Endothelial cell of umbilical vein (primary cell): ENCODE measurements around the gene ZNF548. TPM values are rescaled to one million over a fixed set of nuclear protein-coding genes. Genes with fewer than 3 reads are reported as not detected.

Experiments
- BruUV-seq: library from RNA; stranded (reverse); fragments of 400-500 nt; replicated peaks from 2 replicates; lab custom pipeline; 2021; lab: Mats Ljungman, UMichigan
- CTCF ChIA-PET: fragments of 300-600, 350-600 bp; sonication (Branson Sonifier 250); formaldehyde crosslinking; loops from one replicate; lab custom pipeline; 2021; ENCODE audit warnings: antibody characterized with exemption, inconsistent platforms; lab: Charles Lee
- POLR2A ChIA-PET: fragments of 300-600, 350-600 bp; sonication (Branson Sonifier 250); formaldehyde crosslinking; loops from one replicate; lab custom pipeline; 2021; ENCODE audit warnings: antibody characterized with exemption, inconsistent platforms; lab: Charles Lee
- DNase-seq: peaks from one replicate; pipeline ENCODE4 v3.0.0-alpha.2; 2011; ENCODE audit warnings: low read depth, low spot score
- FAIRE-seq: peaks from 2 replicates; lab custom pipeline; 2011; peaks lifted over from hg19 to GRCh38; lab: Jason Lieb, UNC
- H2AFZ ChIP-seq: 2 replicates; pipeline ENCODE4 v1.6.0; 2012; ENCODE audit warnings: low read depth, low read length, control low read depth, inconsistent platforms
- H3K27ac ChIP-seq: 2 replicates; pipeline ENCODE4 v1.5.1; 2011; ENCODE audit warnings: low read depth, mild to moderate bottlenecking, control low read depth, low read length, moderate library complexity; ENCODE audit not compliant: insufficient read depth
- H3K27me3 ChIP-seq, 2 experiments: 2 replicates each; pipeline versions ENCODE4 v1.6.0 to v1.6.1; 2011; ENCODE audit warnings: low read length in 2 of 2, mixed read lengths in 1 of 2; ENCODE audit not compliant: control insufficient read depth in 2 of 2, insufficient read depth in 2 of 2
- H3K36me3 ChIP-seq, 2 experiments: 2 replicates in 1 of 2; 3 replicates in 1 of 2; pipeline ENCODE4 v1.5.1; 2011; ENCODE audit warnings: low read length in 2 of 2, mild to moderate bottlenecking in 1 of 2, moderate library complexity in 1 of 2; ENCODE audit not compliant: control insufficient read depth in 2 of 2, insufficient read depth in 2 of 2; ENCODE audit errors: extremely low read depth in 1 of 2
- H3K4me1 ChIP-seq: 3 replicates; pipeline ENCODE4 v1.5.1; 2011; ENCODE audit warnings: mild to moderate bottlenecking, low read length; ENCODE audit not compliant: control insufficient read depth, insufficient read depth; ENCODE audit errors: extremely low read depth
- H3K4me2 ChIP-seq: 2 replicates; pipeline ENCODE4 v1.6.1; 2011; ENCODE audit warnings: low read length, control low read depth, mixed read lengths; ENCODE audit not compliant: insufficient read depth
- H3K4me3 ChIP-seq, 3 experiments: fragments of 200-600 bp in 1 of 3; sonication (generic), shearing (Covaris generic) in 1 of 3; replicated peaks in 1 of 3; 2 replicates each; pipeline ENCODE4 v1.5.1; 2011 to 2016; ENCODE audit warnings: control low read depth in 3 of 3, low read length in 3 of 3, mild to moderate bottlenecking in 2 of 3, inconsistent platforms in 1 of 3, low read depth in 1 of 3, moderate library complexity in 1 of 3; ENCODE audit not compliant: insufficient read depth in 1 of 3
- H3K79me2 ChIP-seq: 2 replicates; pipeline ENCODE4 v1.6.0; 2012; ENCODE audit warnings: low read length, inconsistent platforms; ENCODE audit not compliant: control insufficient read depth, insufficient read depth
- H3K9ac ChIP-seq: replicated peaks from 2 replicates; pipeline ENCODE3; 2011; ENCODE audit warnings: low read length, control low read depth; ENCODE audit not compliant: insufficient read depth; ENCODE audit errors: extremely low read depth
- H3K9me1 ChIP-seq: replicated peaks from 3 replicates; pipeline ENCODE4 v1.6.0; 2011; ENCODE audit warnings: mild to moderate bottlenecking, low read length; ENCODE audit not compliant: control insufficient read depth, insufficient read depth; ENCODE audit errors: extremely low read depth
- H3K9me3 ChIP-seq: replicated peaks from 2 replicates; pipeline ENCODE4 v1.5.1; 2012; ENCODE audit warnings: low read length, inconsistent platforms; ENCODE audit not compliant: control insufficient read depth, insufficient read depth
- H4K20me1 ChIP-seq: replicated peaks from 2 replicates; pipeline ENCODE3; 2011; ENCODE audit warnings: mild to moderate bottlenecking, low read length; ENCODE audit not compliant: control insufficient read depth, insufficient read depth; ENCODE audit errors: extremely low read depth
- EZH2 ChIP-seq: IDR thresholded peaks from 2 replicates; pipeline ENCODE4 v1.6.1; 2012; ENCODE audit warnings: borderline replicate concordance, low read depth, mild to moderate bottlenecking, moderate library complexity, low read length, inconsistent platforms; ENCODE audit not compliant: severe bottlenecking
- FOS ChIP-seq: IDR thresholded peaks from 2 replicates; pipeline ENCODE4 v1.6.1; 2011; ENCODE audit warnings: mild to moderate bottlenecking, low read length, moderate library complexity, borderline replicate concordance; ENCODE audit not compliant: insufficient read depth
- GATA2 ChIP-seq: IDR thresholded peaks from 2 replicates; pipeline ENCODE4 v1.7.0; 2011; ENCODE audit warnings: low read depth, mild to moderate bottlenecking, moderate library complexity, mixed read lengths, low read length; ENCODE audit not compliant: insufficient read length, insufficient read depth
- JUN ChIP-seq: IDR thresholded peaks from 2 replicates; pipeline ENCODE4 v1.6.1; 2011; ENCODE audit warnings: borderline replicate concordance, low read depth; ENCODE audit not compliant: insufficient read length, insufficient read depth
- MYC ChIP-seq: IDR thresholded peaks from one replicate; pipeline ENCODE4 v1.6.1; 2011; ENCODE audit warnings: mild to moderate bottlenecking, low read depth, low read length
- POLR2A ChIP-seq: IDR thresholded peaks from 2 replicates; pipeline ENCODE4 v1.6.1; 2012; ENCODE audit warnings: low read depth, mild to moderate bottlenecking, control low read depth, low read length
- POLR2AphosphoS5 ChIP-seq: IDR thresholded peaks from 2 replicates; pipeline ENCODE4 v1.6.1; 2012; ENCODE audit warnings: low read depth, mild to moderate bottlenecking, control low read depth, low read length, moderate library complexity; ENCODE audit not compliant: insufficient read depth
- dilution Hi-C: fragments of 300-500 bp; cut with MboI; formaldehyde crosslinking; loops from one replicate; pipeline ENCODE4 v1.15.0; 2019; ENCODE audit warnings: low sequenced_read_pairs; ENCODE audit not compliant: extremely low pct_ligation_motif_present
- intact Hi-C: fragments of 100-400 bp; cut with micrococcal nuclease; formaldehyde crosslinking; loops from one replicate; pipeline ENCODE4 v1.10.0; 2022
- polyA plus RNA-seq, 4 experiments: library from polyadenylated mRNA; depleted of rRNA in 3 of 4; stranded (reverse) in 3 of 4; unstranded in 1 of 4; fragments of >200 nt; gene quantifications; 2 replicates each; pipeline versions ENCODE4 v1.2.1 to v1.2.3, GENCODE V29; 2011 to 2012; ENCODE audit warnings: missing spikeins in 1 of 4
- total RNA-seq: library from RNA; stranded (reverse); gene quantifications from 2 replicates; pipeline ENCODE4 v1.2.3, GENCODE V29; 2021
- TF ChIP-seq, protein P1 (sequence below): IDR thresholded peaks from 2 replicates; pipeline ENCODE4 v1.6.1; 2011; ENCODE audit not compliant: insufficient read depth, insufficient read length
- TF ChIP-seq, protein P2 (sequence below), 2 donors: IDR thresholded peaks; 1 replicate in 1 of 2; 2 replicates in 1 of 2; pipeline ENCODE4 v1.5.1; 2011; ENCODE audit warnings: low read length in 2 of 2, mild to moderate bottlenecking in 2 of 2, moderate library complexity in 2 of 2, control low read depth in 1 of 2, inconsistent platforms in 1 of 2, low read depth in 1 of 2; ENCODE audit not compliant: insufficient read depth in 1 of 2; ENCODE audit errors: extremely low read depth in 1 of 2

The ZNF548 gene
- total and polyA plus RNA-seq, 2 donors (not counting 3 experiments of a cell fraction or from before 2014, with no cell fraction given), result 7.7 to 8.8 TPM

DNA sequence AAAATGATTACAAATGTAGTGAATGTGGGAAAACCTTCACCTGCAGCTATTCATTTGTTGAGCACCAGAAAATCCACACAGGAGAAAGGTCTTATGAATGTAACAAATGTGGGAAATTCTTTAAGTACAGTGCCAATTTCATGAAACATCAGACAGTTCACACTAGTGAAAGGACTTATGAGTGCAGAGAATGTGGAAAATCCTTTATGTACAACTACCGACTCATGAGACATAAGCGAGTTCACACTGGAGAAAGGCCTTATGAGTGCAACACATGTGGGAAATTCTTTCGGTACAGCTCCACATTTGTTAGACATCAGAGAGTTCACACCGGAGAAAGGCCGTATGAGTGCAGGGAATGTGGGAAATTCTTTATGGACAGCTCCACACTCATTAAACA is 9.2 kb downstream of the ZNF548 start:
- H3K36me3 ChIP-seq, result peaks cover 3 to 24% of the 10 kb centered on the region in 2 experiments
- BruUV-seq, result no TSS peak
- H3K4me2 ChIP-seq, result no peak overlapping the region
- no peaks in the 10 kb centered on the region for H3K27me3 ChIP-seq
- no peak overlapping the region for H3K27ac ChIP-seq
- H3K79me2 ChIP-seq, result no peaks in the 10 kb centered on the region
- no peak overlapping the region for H3K4me3 ChIP-seq
- intact Hi-C loops, result no loop called here
- POLR2A ChIA-PET, result no interaction called here
- no peaks in the 10 kb centered on the region for H3K4me1 ChIP-seq
- H3K9ac ChIP-seq, result no peak overlapping the region
- CTCF ChIA-PET, result no interaction called here
- dilution Hi-C loops, result no loop called here
- DNase-seq, result no peak
- H3K9me3 ChIP-seq, result peaks cover 7% of the 10 kb centered on the region
- FAIRE-seq, result no peak
- H4K20me1 ChIP-seq, result no peaks in the 10 kb centered on the region
- H2AFZ ChIP-seq, result no peak overlapping the region
- H3K9me1 ChIP-seq, result no peaks in the 10 kb centered on the region
- no peak for TF ChIP-seq POLR2AphosphoS5
- no peak for TF ChIP-seq MYC
- no peak for TF ChIP-seq JUN
- TF ChIP-seq, protein P1, sequence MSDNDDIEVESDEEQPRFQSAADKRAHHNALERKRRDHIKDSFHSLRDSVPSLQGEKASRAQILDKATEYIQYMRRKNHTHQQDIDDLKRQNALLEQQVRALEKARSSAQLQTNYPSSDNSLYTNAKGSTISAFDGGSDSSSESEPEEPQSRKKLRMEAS, result no peak
- TF ChIP-seq POLR2A, result no peak
- no peak for TF ChIP-seq GATA2
- TF ChIP-seq, protein P2, sequence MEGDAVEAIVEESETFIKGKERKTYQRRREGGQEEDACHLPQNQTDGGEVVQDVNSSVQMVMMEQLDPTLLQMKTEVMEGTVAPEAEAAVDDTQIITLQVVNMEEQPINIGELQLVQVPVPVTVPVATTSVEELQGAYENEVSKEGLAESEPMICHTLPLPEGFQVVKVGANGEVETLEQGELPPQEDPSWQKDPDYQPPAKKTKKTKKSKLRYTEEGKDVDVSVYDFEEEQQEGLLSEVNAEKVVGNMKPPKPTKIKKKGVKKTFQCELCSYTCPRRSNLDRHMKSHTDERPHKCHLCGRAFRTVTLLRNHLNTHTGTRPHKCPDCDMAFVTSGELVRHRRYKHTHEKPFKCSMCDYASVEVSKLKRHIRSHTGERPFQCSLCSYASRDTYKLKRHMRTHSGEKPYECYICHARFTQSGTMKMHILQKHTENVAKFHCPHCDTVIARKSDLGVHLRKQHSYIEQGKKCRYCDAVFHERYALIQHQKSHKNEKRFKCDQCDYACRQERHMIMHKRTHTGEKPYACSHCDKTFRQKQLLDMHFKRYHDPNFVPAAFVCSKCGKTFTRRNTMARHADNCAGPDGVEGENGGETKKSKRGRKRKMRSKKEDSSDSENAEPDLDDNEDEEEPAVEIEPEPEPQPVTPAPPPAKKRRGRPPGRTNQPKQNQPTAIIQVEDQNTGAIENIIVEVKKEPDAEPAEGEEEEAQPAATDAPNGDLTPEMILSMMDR (IDR thresholded peaks at IDR 0.05; ENCODE audit: extremely low read depth in 1 of 2, insufficient read depth in 1 of 2, low read depth in 1 of 2, low read length in 2 of 2), result no peak
- no peak for TF ChIP-seq EZH2
- no peak for TF ChIP-seq FOS
